Fibroblast of the aortic adventitia (primary cell): ENCODE measurements around the gene ATG2A. TPM values are rescaled to one million over a fixed set of nuclear protein-coding genes. Genes with fewer than 3 reads are reported as not detected.

Experiments used
- DNase-seq: peaks from one replicate; pipeline ENCODE4 v3.0.0-alpha.2; 2010; ENCODE audit warnings: low read depth
- H3K4me3 ChIP-seq: 2 replicates; pipeline ENCODE4 v1.5.1; 2011; ENCODE audit warnings: low read depth, mild to moderate bottlenecking, control low read depth, low read length, moderate library complexity
- total RNA-seq: library from RNA; depleted of rRNA; stranded (reverse); fragments of >200 nt; gene quantifications from 2 replicates; pipeline ENCODE4 v1.2.3, GENCODE V29; 2012; ENCODE audit warnings: low replicate concordance
- TF ChIP-seq, protein P1 (sequence below): IDR thresholded peaks from 2 replicates; pipeline ENCODE4 v1.5.1; 2011; ENCODE audit warnings: mild to moderate bottlenecking, low read length, control low read depth, inconsistent platforms; ENCODE audit not compliant: insufficient read depth

ATG2A gene
- total RNA-seq, 1 donor, result 18.8 TPM

DNA sequence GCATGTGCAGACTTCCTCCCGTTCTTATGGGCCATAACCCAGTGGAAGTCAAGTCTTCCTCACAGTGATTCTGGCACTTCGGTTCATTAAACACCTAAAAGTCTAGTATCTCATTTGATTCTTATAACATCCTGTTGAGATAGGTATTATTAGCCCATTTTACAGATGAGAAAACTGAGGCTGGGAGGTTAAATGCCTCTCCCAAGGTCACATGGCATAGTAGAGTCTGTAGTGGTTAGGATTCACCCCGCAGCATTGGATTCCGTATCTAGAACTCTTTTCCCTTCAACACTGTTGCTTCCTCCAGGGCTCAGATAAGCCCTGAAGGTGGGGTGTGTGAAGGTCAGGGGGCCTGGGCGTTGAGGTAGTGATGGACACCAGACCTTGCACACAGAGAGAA, 15.3 kb upstream of the ATG2A start:
- H3K4me3 ChIP-seq, result no peak overlapping the region
- DNase-seq, result no peak
- TF ChIP-seq, protein P1, sequence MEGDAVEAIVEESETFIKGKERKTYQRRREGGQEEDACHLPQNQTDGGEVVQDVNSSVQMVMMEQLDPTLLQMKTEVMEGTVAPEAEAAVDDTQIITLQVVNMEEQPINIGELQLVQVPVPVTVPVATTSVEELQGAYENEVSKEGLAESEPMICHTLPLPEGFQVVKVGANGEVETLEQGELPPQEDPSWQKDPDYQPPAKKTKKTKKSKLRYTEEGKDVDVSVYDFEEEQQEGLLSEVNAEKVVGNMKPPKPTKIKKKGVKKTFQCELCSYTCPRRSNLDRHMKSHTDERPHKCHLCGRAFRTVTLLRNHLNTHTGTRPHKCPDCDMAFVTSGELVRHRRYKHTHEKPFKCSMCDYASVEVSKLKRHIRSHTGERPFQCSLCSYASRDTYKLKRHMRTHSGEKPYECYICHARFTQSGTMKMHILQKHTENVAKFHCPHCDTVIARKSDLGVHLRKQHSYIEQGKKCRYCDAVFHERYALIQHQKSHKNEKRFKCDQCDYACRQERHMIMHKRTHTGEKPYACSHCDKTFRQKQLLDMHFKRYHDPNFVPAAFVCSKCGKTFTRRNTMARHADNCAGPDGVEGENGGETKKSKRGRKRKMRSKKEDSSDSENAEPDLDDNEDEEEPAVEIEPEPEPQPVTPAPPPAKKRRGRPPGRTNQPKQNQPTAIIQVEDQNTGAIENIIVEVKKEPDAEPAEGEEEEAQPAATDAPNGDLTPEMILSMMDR, result no peak

DNA sequence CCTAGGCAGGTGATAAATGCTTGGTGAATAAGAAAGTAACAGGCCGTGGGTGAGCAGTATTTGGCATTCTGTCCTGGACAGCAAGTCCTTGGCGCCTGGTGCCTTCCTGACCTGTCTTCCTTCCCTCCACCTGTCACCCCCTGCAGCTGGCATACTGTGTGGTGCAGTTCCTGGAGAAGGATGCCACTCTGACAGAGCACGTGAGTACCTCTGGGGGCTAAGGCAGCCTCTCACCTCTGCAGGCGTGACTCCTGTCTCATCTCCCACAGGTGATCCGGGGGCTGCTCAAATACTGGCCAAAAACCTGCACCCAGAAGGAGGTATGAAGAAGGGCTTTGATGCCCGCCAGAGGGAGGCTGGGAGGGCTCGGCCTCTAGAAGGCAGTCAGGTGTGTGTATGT, 14.3 kb upstream of the ATG2A start:
- H3K4me3 ChIP-seq, result no peak overlapping the region
- TF ChIP-seq, protein P1, result no peak
- no peak for DNase-seq

DNA sequence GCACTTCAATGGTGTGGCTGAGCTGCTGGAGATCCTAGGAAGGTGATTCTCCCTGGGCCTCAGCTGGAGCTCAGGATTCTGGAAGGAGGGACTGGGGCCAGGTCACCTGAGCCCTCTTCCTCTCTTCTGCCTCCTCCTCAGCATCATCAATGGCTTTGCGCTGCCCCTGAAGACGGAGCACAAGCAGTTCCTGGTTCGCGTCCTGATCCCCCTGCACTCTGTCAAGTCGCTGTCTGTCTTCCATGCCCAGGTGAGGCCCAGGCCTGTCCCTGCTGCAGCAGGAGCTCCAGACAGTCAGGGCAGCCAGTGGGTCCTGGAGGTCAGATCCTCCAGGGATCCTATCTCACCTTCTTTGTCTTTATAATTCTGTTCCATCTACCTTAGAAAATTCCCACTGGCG, 13.3 kb upstream of the ATG2A start:
- no peak for DNase-seq
- TF ChIP-seq, protein P1, result no peak
- H3K4me3 ChIP-seq, result no peak overlapping the region

DNA sequence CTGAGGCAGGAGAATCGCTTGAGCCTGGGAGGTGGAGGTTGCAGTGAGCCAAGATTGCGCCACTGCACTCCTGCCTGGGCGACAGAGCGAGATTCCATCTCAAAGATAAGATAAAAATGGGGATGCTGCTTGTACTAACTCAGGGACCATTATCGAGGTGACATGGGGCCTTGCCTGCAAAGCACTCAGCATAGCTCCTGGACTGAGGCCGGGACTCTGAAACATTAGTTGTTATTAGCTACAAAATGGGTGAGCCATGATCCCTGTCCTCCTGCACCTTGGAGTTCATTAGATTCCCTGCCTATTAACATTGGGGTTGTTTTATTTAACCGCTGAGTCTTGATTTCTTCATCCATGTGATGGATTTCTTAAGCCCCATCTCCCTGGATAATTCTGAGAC, 12.6 kb upstream of the ATG2A start:
- TF ChIP-seq, protein P1, result no peak
- no peak overlapping the region for H3K4me3 ChIP-seq
- DNase-seq, result no peak

DNA sequence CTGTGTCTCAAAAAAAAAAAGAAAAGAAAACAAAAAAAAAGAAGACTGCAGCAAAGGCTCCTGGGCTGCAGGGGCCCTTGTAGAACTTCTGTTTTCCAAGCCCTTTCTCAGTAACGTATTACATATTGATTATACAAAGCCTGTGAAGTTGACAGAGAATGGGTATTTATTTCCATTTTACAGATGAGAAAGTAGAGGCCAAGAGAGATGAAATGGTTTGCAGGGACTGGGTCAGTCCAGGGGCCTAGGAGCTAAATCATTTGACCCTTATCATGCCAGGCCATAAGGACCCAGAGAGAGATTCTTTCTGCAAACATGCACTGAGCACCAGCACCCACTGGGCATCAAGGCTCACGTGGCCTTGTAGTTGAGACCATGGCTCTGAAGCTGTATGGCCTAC, 11.9 kb upstream of the ATG2A start:
- no peak overlapping the region for H3K4me3 ChIP-seq
- DNase-seq, result no peak
- TF ChIP-seq, protein P1, result no peak

DNA sequence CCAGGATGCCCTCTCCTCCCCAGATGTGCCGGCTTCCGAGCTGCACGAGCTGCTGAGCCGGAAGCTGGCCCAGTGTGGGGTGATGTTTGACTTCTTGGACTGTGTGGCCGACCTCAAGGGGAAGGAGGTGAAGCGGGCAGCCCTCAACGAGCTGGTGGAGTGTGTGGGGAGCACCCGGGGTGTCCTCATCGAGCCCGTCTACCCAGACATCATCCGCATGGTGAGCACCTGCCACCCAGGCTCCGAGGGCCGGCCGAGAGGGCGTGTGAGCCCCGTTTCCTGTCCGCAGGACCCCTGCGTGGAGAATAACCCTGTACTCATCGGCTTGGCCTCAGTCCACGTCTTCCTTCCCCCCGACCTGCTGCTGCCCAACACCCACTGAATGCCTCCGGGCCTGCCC, 9.7 kb upstream of the ATG2A start:
- H3K4me3 ChIP-seq, result no peak overlapping the region
- no peak for DNase-seq
- TF ChIP-seq, protein P1, result no peak
